Epidermal melanocyte (primary cell): Measurements from ENCODE around the gene CACNA1G.

Experiments used
- DNase-seq: peaks from one replicate; pipeline ENCODE4 v3.0.0; 2011; ENCODE audit warnings: low spot score; ENCODE audit not compliant: insufficient read length

The CACNA1G gene

GRCh38 chr17:50667259-50668024, 106.9 kb downstream of the CACNA1G start:
- DNase-seq = no peak

- DNase-seq = no peak
Observed at GRCh38 chr17:50668025-50668837, 107.7 kb downstream of the CACNA1G start.

GRCh38 chr17:50668838-50669581, 108.5 kb downstream of the CACNA1G start:
- DNase-seq = no peak

- no peak for DNase-seq
Observed at GRCh38 chr17:50672071-50672470, 111.6 kb downstream of the CACNA1G start.

GRCh38 chr17:50672831-50673551, 112.5 kb downstream of the CACNA1G start:
- DNase-seq = no peak

GRCh38 chr17:50675190-50675589, 114.7 kb downstream of the CACNA1G start:
- no peak for DNase-seq

GRCh38 chr17:50675627-50676026, 115.1 kb downstream of the CACNA1G start:
- DNase-seq = no peak

- DNase-seq = no peak
Observed at GRCh38 chr17:50676065-50676975, 115.8 kb downstream of the CACNA1G start.
